HG02885 (cell line): ENCODE data around the gene DOCK11.

Experiments
- ATAC-seq: cut with Tn5 transposase; IDR thresholded peaks from one replicate; pipeline ENCODE4 v1.9.1; 2021; ENCODE audit warnings: mild to moderate bottlenecking; ENCODE audit not compliant: unreplicated experiment, poor library complexity

Gene DOCK11

DNA sequence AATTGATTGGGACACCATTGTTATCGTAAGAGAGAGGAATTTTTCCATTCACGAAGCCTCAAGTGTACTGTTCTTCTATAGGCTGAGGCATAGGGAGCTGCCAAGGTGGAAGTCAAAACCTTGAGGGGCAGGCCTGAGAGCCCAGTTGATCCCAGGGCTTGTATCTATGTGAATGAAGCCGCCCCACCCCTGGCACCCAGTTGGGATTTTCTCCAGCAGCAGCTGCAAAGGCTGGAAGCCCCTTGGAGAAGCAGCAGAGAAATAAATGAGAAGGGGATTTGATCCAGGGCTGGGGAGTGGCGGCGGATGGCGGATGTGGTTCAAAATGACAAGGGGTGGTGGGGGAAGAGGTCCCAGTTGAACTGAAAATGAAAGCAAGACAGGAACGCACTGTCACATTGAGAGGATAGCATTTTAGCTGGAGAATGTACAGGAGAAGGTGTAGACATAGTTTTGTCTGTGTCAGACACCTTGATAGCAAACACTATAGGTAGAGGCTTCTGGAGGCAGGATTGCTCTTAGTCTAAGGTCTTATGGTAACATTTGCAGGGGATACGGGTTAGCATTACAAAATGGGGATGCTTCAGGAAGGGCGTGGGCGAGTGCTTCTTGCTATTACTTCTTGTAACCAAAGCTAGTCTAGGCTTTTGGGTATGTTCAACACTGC is 32.6 kb downstream of the DOCK11 start:
- peak; percentile 69 for ATAC-seq

DNA sequence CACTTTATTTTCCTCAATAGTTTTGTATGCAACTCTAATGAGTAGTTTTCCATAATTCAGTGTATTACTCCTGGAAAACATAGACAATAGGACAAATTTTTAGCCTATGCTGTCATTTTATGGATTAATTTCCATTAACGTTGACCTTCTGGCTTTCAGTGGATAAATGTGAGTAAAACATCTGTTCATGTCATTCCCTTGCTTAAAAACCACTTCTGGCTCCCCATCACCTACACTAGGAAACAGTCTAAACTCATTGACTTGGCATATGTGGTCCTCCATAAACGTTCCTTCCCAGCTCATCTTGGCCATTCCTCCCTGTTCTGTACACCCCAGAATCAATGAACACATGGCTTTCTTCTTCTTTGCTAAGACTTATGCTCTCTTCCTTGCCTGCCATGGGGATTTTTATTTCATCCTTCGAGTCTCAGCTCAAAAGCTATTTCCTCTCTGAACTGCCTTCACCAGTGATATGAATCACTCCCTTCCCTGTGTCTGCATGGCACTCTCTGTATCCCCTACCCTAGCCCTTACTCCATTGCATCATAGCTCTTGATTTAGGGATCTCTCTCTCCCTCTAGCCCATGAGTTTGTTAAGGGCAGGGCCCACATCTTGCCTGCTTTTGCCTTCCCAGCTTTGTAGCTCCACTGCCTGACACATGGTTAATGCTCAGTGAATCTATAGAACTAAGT is 34.8 kb downstream of the DOCK11 start:
- ATAC-seq = no peak

- no peak for ATAC-seq
Observed at GRCh38 chrX:118534716-118535493, 39.3 kb downstream of the DOCK11 start.

DNA sequence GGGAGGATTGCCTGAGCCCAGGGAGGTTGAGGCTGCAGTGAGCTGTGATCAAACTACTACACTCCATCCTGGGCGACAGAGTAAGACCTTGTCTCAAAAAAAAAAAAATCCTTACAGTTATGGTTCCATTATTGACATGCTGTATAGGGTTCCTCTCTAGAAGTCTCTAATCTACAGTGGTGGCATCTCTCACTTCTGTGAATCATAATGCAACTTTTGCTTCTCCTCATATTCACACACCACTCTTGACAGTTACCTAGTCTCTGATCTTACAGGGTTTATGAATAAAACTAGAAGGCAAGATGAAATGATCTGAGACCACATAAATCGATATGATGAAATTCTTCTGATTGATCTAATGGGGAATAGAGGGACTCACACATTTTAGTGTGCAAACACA is 40.6 kb downstream of the DOCK11 start:
- ATAC-seq = peak; percentile 68

- ATAC-seq = peak; percentile 60
Observed at GRCh38 chrX:118536687-118537461, 41.3 kb downstream of the DOCK11 start.

- ATAC-seq = no peak
Observed at GRCh38 chrX:118538386-118538785, 42.8 kb downstream of the DOCK11 start.

GRCh38 chrX:118540342-118540741 is 44.7 kb downstream of the DOCK11 start:
- ATAC-seq = no peak

DNA sequence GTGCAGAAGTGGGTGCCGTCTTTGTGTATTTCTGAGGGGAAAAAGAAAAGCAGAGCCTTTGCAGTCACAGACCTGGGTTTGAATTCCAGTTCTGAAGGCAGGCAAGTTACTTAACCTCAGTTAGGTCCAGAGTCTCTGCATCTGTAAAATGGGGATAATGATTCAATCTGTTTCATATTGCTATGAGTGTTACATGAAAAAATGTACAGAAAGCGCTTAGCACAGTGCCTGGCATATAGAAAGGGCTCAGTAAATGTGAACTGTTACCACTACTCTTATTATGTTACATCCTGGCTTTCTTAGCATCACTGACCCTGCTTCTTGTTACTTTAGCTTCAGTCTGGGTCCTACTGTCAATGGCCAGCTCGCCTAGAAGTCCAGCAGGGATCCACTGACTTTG is 45.9 kb downstream of the DOCK11 start:
- ATAC-seq = no peak

DNA sequence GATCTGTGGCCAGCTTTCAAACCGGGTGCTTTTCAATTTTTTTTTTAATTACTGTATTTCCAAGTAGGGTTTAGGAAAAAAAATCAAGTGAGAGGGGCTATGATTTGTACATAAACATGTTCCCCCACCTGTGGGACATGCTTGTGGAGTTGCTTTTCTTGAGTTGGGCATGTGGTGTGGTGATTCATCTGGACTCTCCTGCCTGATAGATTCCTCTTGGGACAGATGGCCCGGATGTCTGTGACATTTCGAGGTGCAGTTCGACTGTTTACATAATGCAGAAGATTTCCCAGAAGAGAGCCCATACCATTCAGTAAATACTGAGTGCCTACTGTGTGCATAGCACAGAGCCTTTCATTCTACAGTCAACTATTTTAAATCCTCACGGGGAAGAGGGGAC is 49.9 kb downstream of the DOCK11 start:
- ATAC-seq = no peak

DNA sequence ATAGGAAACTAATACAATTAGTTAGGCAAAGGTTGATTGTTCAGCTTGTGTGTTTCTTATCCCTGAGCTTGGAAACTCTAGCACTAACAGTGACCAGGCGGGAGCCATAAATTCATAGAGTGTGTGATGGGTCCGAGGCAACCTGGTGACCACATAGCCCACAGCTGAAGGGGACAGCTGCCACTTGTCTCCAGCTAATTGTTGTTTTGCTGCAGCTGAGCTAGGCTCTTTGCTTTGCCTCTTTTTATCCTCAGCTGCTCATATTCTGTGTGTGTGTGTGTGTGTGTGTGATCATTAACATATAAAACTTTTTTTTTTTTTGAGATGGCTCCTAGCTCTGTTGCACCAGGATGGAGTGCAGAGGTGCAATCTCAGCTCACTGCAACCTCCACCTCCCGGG is 53.2 kb downstream of the DOCK11 start:
- no peak for ATAC-seq

DNA sequence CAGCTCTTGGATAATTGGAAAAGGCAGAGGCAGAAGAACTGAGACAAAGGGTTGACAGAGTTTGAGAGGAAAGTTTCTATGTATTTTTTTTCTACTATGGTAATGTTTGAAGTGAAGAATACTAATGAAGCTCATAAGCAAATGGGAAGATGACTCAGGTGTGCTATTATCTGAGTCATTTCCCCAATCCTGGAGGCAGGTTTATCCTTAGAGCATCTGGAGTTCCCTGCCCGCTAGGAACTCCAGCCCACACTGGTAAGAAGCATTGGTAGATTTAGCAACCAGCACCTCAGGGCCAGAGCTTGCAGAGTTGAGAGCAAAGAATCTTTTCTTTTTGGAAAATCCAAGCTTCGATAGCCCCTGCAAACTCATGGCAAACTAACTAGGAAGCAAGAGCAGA is 55.2 kb downstream of the DOCK11 start:
- ATAC-seq = no peak

- ATAC-seq = no peak
Observed at GRCh38 chrX:118551426-118551825, 55.8 kb downstream of the DOCK11 start.

DNA sequence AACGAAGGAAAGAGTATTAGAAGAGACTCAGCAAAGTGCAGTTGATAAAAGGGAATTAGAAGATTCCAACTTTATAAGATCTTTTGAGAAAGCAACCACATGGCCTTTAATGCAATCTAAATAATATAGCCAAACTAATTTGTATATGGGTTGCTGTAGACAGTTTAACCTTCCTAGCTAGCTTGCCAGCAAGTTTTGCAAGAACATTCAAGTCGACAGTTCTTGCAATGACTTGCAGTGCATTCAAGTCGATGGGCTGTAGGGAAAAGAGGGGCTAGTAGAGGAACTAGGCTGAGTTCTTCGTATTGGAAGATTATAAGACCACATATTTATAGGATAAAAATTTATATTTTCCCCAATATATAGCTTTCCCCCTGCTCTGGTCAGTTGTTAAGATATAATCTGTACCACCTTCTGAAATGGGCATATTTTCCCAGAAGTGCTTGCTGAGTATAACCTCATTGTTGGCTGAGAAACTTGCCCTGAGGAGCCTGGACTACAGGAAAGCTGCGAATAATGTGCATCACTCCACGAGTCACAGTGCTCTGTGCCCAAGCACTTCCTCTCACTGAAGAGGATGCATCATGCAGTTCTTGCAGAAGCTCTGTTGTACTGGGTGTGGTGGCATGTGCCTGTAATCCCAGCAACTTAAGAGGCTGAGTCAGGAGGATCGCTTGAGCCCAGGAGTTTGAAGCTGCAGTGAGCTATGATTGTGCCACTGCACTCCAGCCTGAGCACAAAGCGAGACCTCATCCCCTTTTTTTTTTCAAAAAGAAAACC is 56.7 kb downstream of the DOCK11 start:
- no peak for ATAC-seq

GRCh38 chrX:118553042-118553710 is 57.6 kb downstream of the DOCK11 start:
- ATAC-seq = no peak

DNA sequence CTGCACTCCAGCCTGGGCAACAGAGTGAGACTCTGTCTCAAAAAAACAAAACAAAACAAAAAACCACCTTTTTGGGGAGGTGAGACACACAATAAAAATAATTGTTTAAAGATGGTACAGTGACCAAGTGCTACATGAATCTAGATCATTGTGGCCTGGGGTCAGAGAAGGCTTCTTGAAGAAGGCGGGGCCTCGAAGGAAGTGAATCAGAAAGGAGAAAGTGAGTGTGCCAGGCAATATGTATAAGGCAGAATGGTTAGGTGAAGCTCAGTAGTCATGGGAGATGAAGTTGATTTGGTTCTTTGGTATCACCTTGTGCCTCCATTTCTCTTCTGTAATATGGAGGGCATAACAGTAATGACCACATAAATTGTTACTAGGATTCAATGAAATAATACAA is 58.9 kb downstream of the DOCK11 start:
- ATAC-seq = no peak

GRCh38 chrX:118558926-118559325 is 63.3 kb downstream of the DOCK11 start:
- ATAC-seq = no peak

DNA sequence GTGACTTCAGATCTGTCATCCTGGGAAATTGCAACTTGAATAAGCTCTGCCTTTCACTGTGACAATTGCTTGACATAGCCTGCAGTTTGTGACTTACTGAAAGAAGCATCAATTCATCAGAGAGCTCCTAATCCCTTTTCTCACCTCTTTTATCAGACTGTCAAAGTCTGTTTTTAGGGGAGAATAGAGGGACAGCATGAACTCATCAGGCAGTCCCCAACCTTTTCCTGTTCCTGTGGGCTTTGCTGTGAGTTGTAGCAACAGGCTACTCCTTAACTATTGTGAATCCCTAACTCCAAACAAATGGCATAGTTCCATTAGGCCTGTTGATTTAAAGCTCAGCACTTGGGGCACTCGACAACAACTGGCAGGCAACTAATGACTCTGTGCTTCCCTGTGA is 64.9 kb downstream of the DOCK11 start:
- no peak for ATAC-seq

- no peak for ATAC-seq
Observed at GRCh38 chrX:118562582-118563164, 67.1 kb downstream of the DOCK11 start.

DNA sequence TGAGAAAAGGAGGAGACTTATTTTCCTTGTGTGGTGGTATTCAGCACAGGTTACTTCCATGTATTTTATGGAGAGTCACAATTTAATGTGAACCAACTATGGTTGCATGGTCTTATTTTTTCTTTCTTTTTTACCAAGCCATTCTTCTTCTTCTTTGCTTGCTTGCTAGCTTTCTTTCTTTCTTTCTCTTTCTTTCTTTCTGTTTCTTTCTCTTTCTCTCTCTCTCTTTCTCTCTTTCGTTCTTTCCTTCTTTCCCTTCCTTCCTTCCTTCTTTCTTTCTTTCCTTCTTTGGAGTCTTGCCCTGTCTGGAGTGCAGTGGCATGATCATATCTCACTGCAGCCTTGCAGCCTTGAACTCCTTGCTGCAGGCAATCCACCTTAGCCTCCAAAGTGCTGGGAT is 68.9 kb downstream of the DOCK11 start:
- no peak for ATAC-seq
